Left kidney (tissue), 2 donors: ENCODE results near the gene POU2F3. TPM values are rescaled to one million over a fixed set of nuclear protein-coding genes. Genes with fewer than 3 reads are reported as not detected.

Source experiments
- DNase-seq: peaks from one replicate; pipeline ENCODE4 v3.0.0-alpha.2; 2013
- polyA plus RNA-seq: library from polyadenylated mRNA; unstranded; fragments of 120-200 nt; gene quantifications from one replicate; pipeline ENCODE4 v1.2.1, GENCODE V29; 2013; ENCODE audit not compliant: insufficient read length

POU2F3 gene
- polyA plus RNA-seq, 1 donor = 0.32 TPM

GRCh38 chr11:120285256-120285655 is 45.3 kb downstream of the POU2F3 start:
- DNase-seq = no peak

- no peak for DNase-seq
Observed at GRCh38 chr11:120288021-120288420, 48.1 kb downstream of the POU2F3 start.

- no peak for DNase-seq
Observed at GRCh38 chr11:120289426-120289825, 49.5 kb downstream of the POU2F3 start.

GRCh38 chr11:120290956-120291355 is 51.0 kb downstream of the POU2F3 start:
- DNase-seq = no peak

- no peak for DNase-seq
Observed at GRCh38 chr11:120293038-120293800, 53.3 kb downstream of the POU2F3 start.

- no peak for DNase-seq
Observed at GRCh38 chr11:120294096-120294495, 54.2 kb downstream of the POU2F3 start.

GRCh38 chr11:120295099-120295498 is 55.2 kb downstream of the POU2F3 start:
- DNase-seq = no peak

- DNase-seq = no peak
Observed at GRCh38 chr11:120296554-120296953, 56.6 kb downstream of the POU2F3 start.

GRCh38 chr11:120298461-120298860 is 58.5 kb downstream of the POU2F3 start:
- DNase-seq = no peak

GRCh38 chr11:120302001-120302805 is 62.3 kb downstream of the POU2F3 start:
- DNase-seq = no peak

- no peak for DNase-seq
Observed at GRCh38 chr11:120303004-120303637, 63.2 kb downstream of the POU2F3 start.

GRCh38 chr11:120304526-120304925 is 64.6 kb downstream of the POU2F3 start:
- no peak for DNase-seq

- DNase-seq = no peak
Observed at GRCh38 chr11:120305286-120305685, 65.3 kb downstream of the POU2F3 start.

GRCh38 chr11:120306519-120307242 is 66.7 kb downstream of the POU2F3 start:
- no peak for DNase-seq

- no peak for DNase-seq
Observed at GRCh38 chr11:120307476-120307875, 67.5 kb downstream of the POU2F3 start.

GRCh38 chr11:120308081-120308480 is 68.1 kb downstream of the POU2F3 start:
- no peak for DNase-seq

GRCh38 chr11:120310870-120311269 is 70.9 kb downstream of the POU2F3 start:
- DNase-seq = no peak

- no peak for DNase-seq
Observed at GRCh38 chr11:120314861-120315260, 74.9 kb downstream of the POU2F3 start.

GRCh38 chr11:120316880-120317688 is 77.1 kb downstream of the POU2F3 start:
- no peak for DNase-seq

- DNase-seq = no peak
Observed at GRCh38 chr11:120317689-120318480, 77.9 kb downstream of the POU2F3 start.

GRCh38 chr11:120318906-120319305 is 79.0 kb downstream of the POU2F3 start:
- no peak for DNase-seq
